ENCODE data around the gene GSK3A.
A peak's percentile ranks its signal among the peaks of the same experiment; 100 is the strongest.

GRCh38 chr19:42184401-42184861, 58.0 kb downstream of the GSK3A start:
- TF ChIP-seq CTCF (IDR thresholded peaks at IDR 0.05 in 2 of 3, conservative IDR thresholded peaks at IDR 0.05 in 1 of 3; ENCODE audit: insufficient read depth in 2 of 3, low read depth in 1 of 3, low read length in 3 of 3) (peak; percentile 83 to 95 (median 87)), FOXM1 (IDR thresholded peaks at IDR 0.05; ENCODE audit: low read depth) (no peak), FOXM1 (CRISPR knock-in tag; IDR thresholded peaks at IDR 0.05; ENCODE audit: low read depth) (no peak), GABPA (tag; conservative IDR thresholded peaks at IDR 0.05; ENCODE audit: low read depth) (no peak), SMAD3 (CRISPR knock-in tag; conservative IDR thresholded peaks at IDR 0.05) (no peak), ZKSCAN8 (CRISPR knock-in tag; IDR thresholded peaks at IDR 0.05) (no peak), ZFP36 (IDR thresholded peaks at IDR 0.05; ENCODE audit: low read depth, low read length, partially characterized antibody) (no peak), TAF1 (IDR thresholded peaks at IDR 0.05; ENCODE audit: control insufficient read depth, extremely low read depth, insufficient read depth, low read length, severe bottlenecking) (no peak), HDGF (IDR thresholded peaks at IDR 0.05) (no peak), KAT2B (IDR thresholded peaks at IDR 0.05; ENCODE audit: low read depth, low read length) (no peak), STAG1 (CRISPR knock-in tag; IDR thresholded peaks at IDR 0.05; ENCODE audit: borderline replicate concordance) (no peak), CBFB (CRISPR knock-in tag; IDR thresholded peaks at IDR 0.05) (no peak), ARID3B (CRISPR knock-in tag; IDR thresholded peaks at IDR 0.05; ENCODE audit: borderline replicate concordance) (no peak), ZNF511 (CRISPR knock-in tag; IDR thresholded peaks at IDR 0.05) (no peak), SIRT6 (IDR thresholded peaks at IDR 0.05; ENCODE audit: low read depth, low read length) (no peak)
